Upper lobe of left lung (tissue), 6 donors: Measurements from ENCODE around the gene GTPBP1. TPM values are rescaled to one million over a fixed set of nuclear protein-coding genes. Genes with fewer than 3 reads are reported as not detected.

Source experiments
- ATAC-seq, 2 donors: fragments of 200-7000 bp; cut with Tn5 transposase; one replicate each; pipeline ENCODE4 v1.9.1; 2022; ENCODE audit warnings: mild to moderate bottlenecking in 2 of 2, moderate library complexity in 2 of 2; ENCODE audit not compliant: low FRiP score in 2 of 2
- DNase-seq, 2 donors: peaks; one replicate each; pipeline ENCODE4 v3.0.0-alpha.2; 2019 to 2020
- H3K27ac ChIP-seq, 4 donors: fragments of 200-600 bp; sonication (generic); one replicate each; pipeline ENCODE4 v1.5.1; 2016 to 2019
- H3K27me3 ChIP-seq, 4 donors: fragments of 200-600 bp; sonication (generic); one replicate each; pipeline ENCODE4 v1.5.1; 2017 to 2019
- H3K36me3 ChIP-seq, 4 donors: fragments of 200-600 bp; sonication (generic); one replicate each; pipeline ENCODE4 v1.5.1; 2016 to 2019
- H3K4me1 ChIP-seq, 4 donors: fragments of 200-600 bp; sonication (generic); one replicate each; pipeline ENCODE4 v1.5.1; 2018 to 2019
- H3K4me3 ChIP-seq, 4 donors: fragments of 200-600 bp; sonication (generic); one replicate each; pipeline ENCODE4 v1.5.1; 2017 to 2019; ENCODE audit warnings: mild to moderate bottlenecking in 2 of 4, moderate library complexity in 1 of 4
- H3K9me3 ChIP-seq, 4 donors: fragments of 200-600 bp; sonication (generic); one replicate each; pipeline ENCODE4 v1.5.1; 2018 to 2019
- CTCF ChIP-seq, 6 experiments: fragments of 450-650 bp in 4 of 6; fragments of 200-600 bp in 2 of 6; sonication (generic) in 2 of 6; IDR thresholded peaks; one replicate each; pipeline ENCODE4 v1.5.1; 2016 to 2019; ENCODE audit warnings: antibody characterized with exemption in 6 of 6
- EP300 ChIP-seq, 4 donors: sonication (generic); formaldehyde crosslinking; IDR thresholded peaks; one replicate each; pipeline ENCODE4 v1.5.1; 2017; ENCODE audit warnings: antibody characterized with exemption in 4 of 4, control low read depth in 2 of 4
- POLR2A ChIP-seq, 4 donors: fragments of 450-650 bp; IDR thresholded peaks; one replicate each; pipeline ENCODE4 v1.5.1; 2016 to 2017; ENCODE audit warnings: antibody characterized with exemption in 4 of 4, mild to moderate bottlenecking in 2 of 4
- POLR2AphosphoS5 ChIP-seq, 2 donors: sonication (generic); formaldehyde crosslinking; IDR thresholded peaks; one replicate each; pipeline ENCODE4 v1.5.1; 2017; ENCODE audit warnings: antibody characterized with exemption in 2 of 2
- WGBS, 2 donors: methylation state at CpG; one replicate each; pipeline ENCODE4 v1.1.5; 2017 to 2018; 5-methylcytosine and 5-hydroxymethylcytosine counted together
- total RNA-seq, 6 donors: library from RNA; depleted of rRNA in 4 of 6; stranded (reverse); fragments of >200 nt in 4 of 6; gene quantifications; one replicate each; pipeline versions ENCODE4 v1.1.0 to v1.2.1, GENCODE V29; 2016 to 2021
- donor health status: DM: no; HTN: no; CAD: no; lungs with moderate emphysema.
- donor health status: DM: no; HTN: yes; CAD: no; lungs with severe emphysema.

GTPBP1 gene
- total RNA-seq, 6 donors from 2014 or later = 57.9 to 176 (median 73.6) TPM

GRCh38 chr22:38748487-38749136 is 42.9 kb downstream of the GTPBP1 start:
- no peaks in the 10 kb centered on the region for H3K27me3 ChIP-seq
- H3K4me3 ChIP-seq = no peak overlapping the region
- TF ChIP-seq POLR2A (IDR thresholded peaks at IDR 0.05) = no peak
- no peak for TF ChIP-seq POLR2AphosphoS5 (IDR thresholded peaks at IDR 0.05)
- no peak for TF ChIP-seq EP300 (IDR thresholded peaks at IDR 0.05)
- TF ChIP-seq CTCF (IDR thresholded peaks at IDR 0.05) = no peak
- peak overlapping the region in 1 of 4 donors; percentile 7 for H3K27ac ChIP-seq
- H3K36me3 ChIP-seq = peaks cover 64 to 96% (median 90%) of the 10 kb centered on the region in 4 donors
- no peaks in the 10 kb centered on the region for H3K9me3 ChIP-seq
- 89 to 94% methylated on average over 14 of the region's 14 CpGs for WGBS, 2 donors
- H3K4me1 ChIP-seq = peaks cover 22 to 31% (median 29%) of the 10 kb centered on the region in 4 donors
- no peak for ATAC-seq
- no peak for DNase-seq

- TF ChIP-seq EP300 (IDR thresholded peaks at IDR 0.05) = no peak
- no peak for TF ChIP-seq POLR2AphosphoS5 (IDR thresholded peaks at IDR 0.05)
- TF ChIP-seq POLR2A (IDR thresholded peaks at IDR 0.05) = no peak
- no peak for TF ChIP-seq CTCF (IDR thresholded peaks at IDR 0.05)
- no peaks in the 10 kb centered on the region for H3K9me3 ChIP-seq
- ATAC-seq (no peak), DNase-seq (no peak)
- 93 to 96% methylated on average over 14 of the region's 14 CpGs for WGBS, 2 donors
- peak overlapping the region in 2 of 4 donors; percentile 83 to 98 for H3K27ac ChIP-seq
- peaks cover 35 to 43% (median 40%) of the 10 kb centered on the region in 4 donors for H3K4me1 ChIP-seq
- H3K36me3 ChIP-seq = peaks cover 55 to 81% (median 76%) of the 10 kb centered on the region in 4 donors
- H3K27me3 ChIP-seq = no peaks in the 10 kb centered on the region
- H3K4me3 ChIP-seq = no peak overlapping the region
Observed at GRCh38 chr22:38750104-38750503, 44.4 kb downstream of the GTPBP1 start.

- DNase-seq = no peak
- Histone ChIP-seq H3K4me1 (peaks cover 35 to 43% (median 40%) of the 10 kb centered on the region in 4 donors), H3K27me3 (no peaks in the 10 kb centered on the region), H3K9me3 (no peaks in the 10 kb centered on the region), H3K36me3 (peaks cover 49 to 75% (median 71%) of the 10 kb centered on the region in 4 donors), H3K27ac (peak overlapping the region in 3 of 4 donors; percentile 59 to 98 (median 83)), H3K4me3 (no peak overlapping the region)
- TF ChIP-seq CTCF (IDR thresholded peaks at IDR 0.05) = no peak
- no peak for TF ChIP-seq EP300 (IDR thresholded peaks at IDR 0.05)
- TF ChIP-seq POLR2A (IDR thresholded peaks at IDR 0.05) = no peak
- ATAC-seq = no peak
- 69 to 89% methylated on average over 14 to 17 of the region's 17 CpGs for WGBS, 2 donors
Observed at GRCh38 chr22:38750638-38751037, 44.9 kb downstream of the GTPBP1 start.

GRCh38 chr22:38751066-38751421 is 45.3 kb downstream of the GTPBP1 start:
- Histone ChIP-seq H3K9me3 (no peaks in the 10 kb centered on the region), H3K4me3 (peak overlapping the region in 1 of 4 donors; percentile 59), H3K27ac (peak overlapping the region; percentile 59 to 98 (median 74)), H3K36me3 (peaks cover 45 to 71% (median 67%) of the 10 kb centered on the region in 4 donors), H3K27me3 (no peaks in the 10 kb centered on the region), H3K4me1 (peaks cover 36 to 43% (median 40%) of the 10 kb centered on the region in 4 donors)
- TF ChIP-seq CTCF (IDR thresholded peaks at IDR 0.05) (no peak), POLR2A (IDR thresholded peaks at IDR 0.05) (no peak), POLR2AphosphoS5 (IDR thresholded peaks at IDR 0.05) (no peak), EP300 (IDR thresholded peaks at IDR 0.05) (no peak)
- 72 to 92% methylated on average over 12 of the region's 12 CpGs for WGBS, 2 donors
- DNase-seq (no peak), ATAC-seq (no peak)
